ENCODE measurements around the gene ZNF600.
"Not testable (repeated sequence)": the region's sequence is repeated elsewhere in the genome, so short reads cannot be mapped to it uniquely, and the experiment has no call there.

DNA sequence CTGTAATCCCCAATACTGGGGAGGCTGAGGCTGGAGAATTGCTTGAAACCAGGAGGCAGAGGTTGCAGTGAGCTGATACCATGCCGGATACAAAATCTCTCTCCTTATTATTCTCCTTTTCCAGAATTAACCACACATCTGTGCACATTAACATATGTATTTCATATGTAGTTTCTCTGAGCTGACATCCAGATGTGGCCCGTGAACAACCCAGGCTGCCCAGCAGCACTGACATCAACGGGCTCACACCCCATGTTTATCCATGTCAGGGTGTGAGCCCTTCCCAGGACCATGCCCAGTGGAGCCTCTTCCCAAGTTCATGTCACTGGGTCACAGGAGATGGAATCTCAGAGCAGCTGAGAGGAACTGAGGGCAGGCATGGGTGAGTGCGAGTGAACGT, 71.3 kb downstream of the ZNF600 start:
- TF ChIP-seq, protein P1, sequence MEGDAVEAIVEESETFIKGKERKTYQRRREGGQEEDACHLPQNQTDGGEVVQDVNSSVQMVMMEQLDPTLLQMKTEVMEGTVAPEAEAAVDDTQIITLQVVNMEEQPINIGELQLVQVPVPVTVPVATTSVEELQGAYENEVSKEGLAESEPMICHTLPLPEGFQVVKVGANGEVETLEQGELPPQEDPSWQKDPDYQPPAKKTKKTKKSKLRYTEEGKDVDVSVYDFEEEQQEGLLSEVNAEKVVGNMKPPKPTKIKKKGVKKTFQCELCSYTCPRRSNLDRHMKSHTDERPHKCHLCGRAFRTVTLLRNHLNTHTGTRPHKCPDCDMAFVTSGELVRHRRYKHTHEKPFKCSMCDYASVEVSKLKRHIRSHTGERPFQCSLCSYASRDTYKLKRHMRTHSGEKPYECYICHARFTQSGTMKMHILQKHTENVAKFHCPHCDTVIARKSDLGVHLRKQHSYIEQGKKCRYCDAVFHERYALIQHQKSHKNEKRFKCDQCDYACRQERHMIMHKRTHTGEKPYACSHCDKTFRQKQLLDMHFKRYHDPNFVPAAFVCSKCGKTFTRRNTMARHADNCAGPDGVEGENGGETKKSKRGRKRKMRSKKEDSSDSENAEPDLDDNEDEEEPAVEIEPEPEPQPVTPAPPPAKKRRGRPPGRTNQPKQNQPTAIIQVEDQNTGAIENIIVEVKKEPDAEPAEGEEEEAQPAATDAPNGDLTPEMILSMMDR (conservative IDR thresholded peaks at IDR 0.05): not testable (repeated sequence)
- TF ChIP-seq ZFX (IDR thresholded peaks at IDR 0.05): not testable (repeated sequence)
